KMS-11 (cell line): ENCODE results near the gene AP1B1.

Experiments used
- H2AFZ ChIP-seq: fragments of 200-600 bp; sonication (generic); 2 replicates; pipeline ENCODE4 v1.6.1; 2016; ENCODE audit warnings: antibody characterized with exemption, mixed run types, low read depth
- H3K27ac ChIP-seq: fragments of 200-600 bp; sonication (generic); 2 replicates; pipeline ENCODE4 v1.6.1; 2016; ENCODE audit warnings: mild to moderate bottlenecking, mixed run types
- H3K27me3 ChIP-seq: fragments of 200-600 bp; sonication (generic); 2 replicates; pipeline ENCODE4 v1.6.1; 2017; ENCODE audit warnings: mild to moderate bottlenecking, low read depth, mixed run types, moderate library complexity; ENCODE audit not compliant: insufficient read depth
- H3K36me3 ChIP-seq: fragments of 200-600 bp; sonication (generic); 2 replicates; pipeline ENCODE4 v1.6.1; 2017; ENCODE audit warnings: mild to moderate bottlenecking, mixed run types; ENCODE audit not compliant: insufficient read depth
- H3K4me1 ChIP-seq: fragments of 200-600 bp; sonication (generic); 2 replicates; pipeline ENCODE4 v1.6.1; 2016; ENCODE audit warnings: mild to moderate bottlenecking, low read depth, mixed run types; ENCODE audit not compliant: poor library complexity, severe bottlenecking
- H3K4me2 ChIP-seq: fragments of 200-600 bp; sonication (generic); 2 replicates; pipeline ENCODE4 v1.7.0; 2016; ENCODE audit warnings: mild to moderate bottlenecking, mixed run types
- H3K4me3 ChIP-seq: fragments of 200-600 bp; sonication (generic); IDR thresholded peaks from 2 replicates; pipeline ENCODE4 v1.6.1; 2017; ENCODE audit warnings: low read depth, low read length, mixed read lengths; ENCODE audit not compliant: insufficient read depth
- H3K79me2 ChIP-seq: fragments of 200-600 bp; sonication (generic); 2 replicates; pipeline ENCODE4 v1.6.1; 2016; ENCODE audit warnings: low read depth, mixed run types; ENCODE audit not compliant: insufficient read depth
- H3K9ac ChIP-seq: fragments of 200-600 bp; sonication (generic); 2 replicates; pipeline ENCODE4 v1.6.1; 2016; ENCODE audit warnings: mild to moderate bottlenecking, mixed run types
- H4K20me1 ChIP-seq: fragments of 200-600 bp; sonication (generic); 2 replicates; pipeline ENCODE4 v1.6.1; 2016; ENCODE audit warnings: mild to moderate bottlenecking, mixed run types; ENCODE audit not compliant: insufficient read depth
- CTCF ChIP-seq: fragments of 200-600 bp; sonication (generic); conservative IDR thresholded peaks from 2 replicates; pipeline ENCODE4 v1.6.1; 2017; ENCODE audit warnings: low read depth, mild to moderate bottlenecking, antibody characterized with exemption, low read length, moderate library complexity, mixed read lengths

AP1B1 gene

GRCh38 chr22:29385748-29386147 lies 2.6 kb downstream of the AP1B1 start:
- no peak overlapping the region for H3K4me2 ChIP-seq
- peaks cover 18% of the 10 kb centered on the region for H3K4me1 ChIP-seq
- TF ChIP-seq CTCF = no peak
- no peaks in the 10 kb centered on the region for H4K20me1 ChIP-seq
- H3K36me3 ChIP-seq = no peaks in the 10 kb centered on the region
- no peaks in the 10 kb centered on the region for H3K27me3 ChIP-seq
- H3K9ac ChIP-seq = no peak overlapping the region
- no peak overlapping the region for H3K4me3 ChIP-seq
- peaks cover 43% of the 10 kb centered on the region for H3K79me2 ChIP-seq
- H2AFZ ChIP-seq = no peak overlapping the region
- H3K27ac ChIP-seq = no peak overlapping the region

- Histone ChIP-seq H3K4me3 (no peak overlapping the region), H3K79me2 (peaks cover 48% of the 10 kb centered on the region), H3K4me1 (peaks cover 18% of the 10 kb centered on the region), H3K36me3 (no peaks in the 10 kb centered on the region), H3K9ac (no peak overlapping the region), H3K27ac (no peak overlapping the region), H3K27me3 (no peaks in the 10 kb centered on the region), H4K20me1 (no peaks in the 10 kb centered on the region), H2AFZ (no peak overlapping the region), H3K4me2 (no peak overlapping the region)
- TF ChIP-seq CTCF = no peak
Measured at GRCh38 chr22:29385151-29385704, 3.1 kb downstream of the AP1B1 start.

- Histone ChIP-seq H3K79me2 (peaks cover 59% of the 10 kb centered on the region), H3K4me3 (no peak overlapping the region), H3K4me1 (peaks cover 13% of the 10 kb centered on the region), H3K27me3 (no peaks in the 10 kb centered on the region), H3K27ac (no peak overlapping the region), H4K20me1 (no peaks in the 10 kb centered on the region), H3K9ac (no peak overlapping the region), H2AFZ (no peak overlapping the region), H3K36me3 (no peaks in the 10 kb centered on the region; the same call in 1 of the 2 replicates), H3K4me2 (no peak overlapping the region)
- TF ChIP-seq CTCF = no peak
Measured at GRCh38 chr22:29383740-29384139, 4.6 kb downstream of the AP1B1 start.

GRCh38 chr22:29382580-29383302 lies 5.6 kb downstream of the AP1B1 start:
- no peaks in the 10 kb centered on the region for H3K27me3 ChIP-seq
- H4K20me1 ChIP-seq = no peaks in the 10 kb centered on the region
- peaks cover 55% of the 10 kb centered on the region for H3K79me2 ChIP-seq
- H3K9ac ChIP-seq = no peak overlapping the region
- H3K4me3 ChIP-seq = no peak overlapping the region
- TF ChIP-seq CTCF = no peak
- no peak overlapping the region for H3K27ac ChIP-seq
- no peak overlapping the region for H3K4me2 ChIP-seq
- H3K4me1 ChIP-seq = peaks cover 14% of the 10 kb centered on the region
- H3K36me3 ChIP-seq = no peaks in the 10 kb centered on the region; the same call in 1 of the 2 replicates
- no peak overlapping the region for H2AFZ ChIP-seq
